Measurements from ENCODE around the gene AQP12A.

AQP12A gene

GRCh38 chr2:240725266-240725665 is 33.6 kb downstream of the AQP12A start:
- DNase-seq = no peak

GRCh38 chr2:240725671-240726070 is 34.0 kb downstream of the AQP12A start:
- DNase-seq = no peak

GRCh38 chr2:240726876-240727275 is 35.2 kb downstream of the AQP12A start:
- DNase-seq = no peak

- no peak for DNase-seq
These were observed 35.8 kb downstream of the AQP12A start for GRCh38 chr2:240727439-240727838.

- DNase-seq = no peak
These were observed 36.2 kb downstream of the AQP12A start for GRCh38 chr2:240727913-240728312.

- DNase-seq = no peak
These were observed 36.7 kb downstream of the AQP12A start for GRCh38 chr2:240728361-240728760.

GRCh38 chr2:240728827-240729226 is 37.2 kb downstream of the AQP12A start:
- DNase-seq = no peak

GRCh38 chr2:240730501-240731177 is 39.0 kb downstream of the AQP12A start:
- DNase-seq = no peak

- DNase-seq = no peak
These were observed 39.5 kb downstream of the AQP12A start for GRCh38 chr2:240731178-240731545.

GRCh38 chr2:240732184-240732583 is 40.5 kb downstream of the AQP12A start:
- DNase-seq = no peak

- DNase-seq = no peak
These were observed 41.4 kb downstream of the AQP12A start for GRCh38 chr2:240732911-240733622.

GRCh38 chr2:240733803-240734495 is 42.3 kb downstream of the AQP12A start:
- no peak for DNase-seq

GRCh38 chr2:240734756-240735155 is 43.1 kb downstream of the AQP12A start:
- DNase-seq = no peak

- DNase-seq = no peak
These were observed 43.8 kb downstream of the AQP12A start for GRCh38 chr2:240735476-240735875.

GRCh38 chr2:240736281-240737250 is 44.9 kb downstream of the AQP12A start:
- no peak for DNase-seq

- no peak for DNase-seq
These were observed 45.8 kb downstream of the AQP12A start for GRCh38 chr2:240737512-240737911.

GRCh38 chr2:240737958-240738357 is 46.3 kb downstream of the AQP12A start:
- DNase-seq = peak; percentile 18

GRCh38 chr2:240739797-240740196 is 48.1 kb downstream of the AQP12A start:
- no peak for DNase-seq

- no peak for DNase-seq
These were observed 49.4 kb downstream of the AQP12A start for GRCh38 chr2:240741091-240741490.

GRCh38 chr2:240742602-240743095 is 51.0 kb downstream of the AQP12A start:
- DNase-seq = no peak

GRCh38 chr2:240745456-240745855 is 53.8 kb downstream of the AQP12A start:
- DNase-seq = no peak

GRCh38 chr2:240745962-240746361 is 54.3 kb downstream of the AQP12A start:
- no peak for DNase-seq

- DNase-seq = no peak
These were observed 55.0 kb downstream of the AQP12A start for GRCh38 chr2:240746671-240747070.
